Natural killer cell (primary cell): ENCODE measurements around the gene CREB1. TPM values are rescaled to one million over a fixed set of nuclear protein-coding genes. Genes with fewer than 3 reads are reported as not detected.

Source experiments
- ATAC-seq, 3 donors: fragments of 150-1000 bp in 2 of 3; fragments of 200-7000 bp in 1 of 3; cut with Tn5 transposase; 1 replicate in 1 of 3; 2 replicates in 2 of 3; pipeline ENCODE4 v1.10.0; 2021; ENCODE audit warnings: mild to moderate bottlenecking in 2 of 3, moderate library complexity in 2 of 3
- DNase-seq, 2 donors: peaks; one replicate each; pipeline versions ENCODE4 v3.0.0 to v3.0.0-alpha.2; 2013 to 2021; ENCODE audit warnings: mixed read lengths in 1 of 2
- H3K27ac ChIP-seq: one replicate; pipeline ENCODE4 v1.5.1; 2013; ENCODE audit warnings: mild to moderate bottlenecking, low read length
- H3K27me3 ChIP-seq: one replicate; pipeline ENCODE4 v1.6.1; 2013; ENCODE audit warnings: low read length; ENCODE audit not compliant: control insufficient read depth, insufficient read depth
- H3K36me3 ChIP-seq: one replicate; pipeline ENCODE4 v1.6.1; 2013; ENCODE audit warnings: low read length; ENCODE audit not compliant: control insufficient read depth, insufficient read depth
- H3K4me1 ChIP-seq: one replicate; pipeline ENCODE4 v1.6.1; 2013; ENCODE audit warnings: low read length; ENCODE audit not compliant: control insufficient read depth, insufficient read depth
- H3K4me3 ChIP-seq: one replicate; pipeline ENCODE4 v1.5.1; 2013; ENCODE audit warnings: low read length
- H3K9me3 ChIP-seq: one replicate; pipeline ENCODE4 v1.6.1; 2013; ENCODE audit warnings: low read length; ENCODE audit not compliant: control insufficient read depth, insufficient read depth
- H3K27ac Mint-ChIP-seq, 2 donors: one replicate each; pipeline ENCODE4 v1.8.0; 2022; ENCODE audit warnings: mild to moderate bottlenecking in 2 of 2, mixed read lengths in 2 of 2, moderate library complexity in 1 of 2
- H3K27me3 Mint-ChIP-seq, 2 donors: one replicate each; pipeline ENCODE4 v1.8.0; 2022; ENCODE audit warnings: low read depth in 2 of 2, mixed read lengths in 2 of 2
- H3K36me3 Mint-ChIP-seq: one replicate; pipeline ENCODE4 v1.8.0; 2022; ENCODE audit warnings: mixed read lengths
- H3K4me1 Mint-ChIP-seq, 2 donors: one replicate each; pipeline ENCODE4 v1.8.0; 2022; ENCODE audit warnings: mixed read lengths in 2 of 2
- H3K4me3 Mint-ChIP-seq: one replicate; pipeline ENCODE4 v1.8.0; 2022; ENCODE audit warnings: mild to moderate bottlenecking, moderate library complexity, mixed read lengths
- H3K9me3 Mint-ChIP-seq, 2 donors: one replicate each; pipeline ENCODE4 v1.8.0; 2022; ENCODE audit warnings: mixed read lengths in 2 of 2
- CTCF ChIP-seq: fragments of 200-600 bp; IDR thresholded peaks from one replicate; pipeline ENCODE4 v1.8.0; 2022; ENCODE audit warnings: antibody characterized with exemption
- whole genome bisulfite sequencing: methylation state at CpG from one replicate; pipeline ENCODE4 v1.1.7; 2013; ENCODE audit warnings: missing lambda C conversion rate; ENCODE audit not compliant: insufficient coverage; 5-methylcytosine and 5-hydroxymethylcytosine counted together
- intact Hi-C: fragments of 100-400 bp; cut with micrococcal nuclease; formaldehyde crosslinking; loops from one replicate; pipeline ENCODE4 v1.14.2; 2022
- total RNA-seq, 4 donors: library from RNA; stranded (reverse); fragments of 120-200 nt in 1 of 4; gene quantifications; one replicate each; pipeline versions ENCODE4 v1.2.3 to v1.2.4, GENCODE V29; 2013 to 2022

CREB1 gene
- total RNA-seq, 3 donors from 2014 or later (not counting 1 experiment from before 2014, with no cell fraction given), result 88.1 to 107 (median 106) TPM

GRCh38 chr2:207499114-207499513, 30.6 kb upstream of the CREB1 start:
- ATAC-seq (peak in 1 of 3 donors; percentile 8), DNase-seq (no peak)
- no peaks in the 10 kb centered on the region for H3K27me3 ChIP-seq
- no peak overlapping the region for H3K4me3 ChIP-seq
- WGBS, result no CpG with 5 or more reads among the region's 1 CpG
- no peaks in the 10 kb centered on the region for H3K36me3 ChIP-seq
- Mint-ChIP-seq H3K9me3 (no peaks in the 10 kb centered on the region), H3K27me3 (peaks cover 11 to 25% of the 10 kb centered on the region in 2 donors), H3K27ac (peak overlapping the region in 1 of 2 donors; percentile 9), H3K4me1 (peaks cover 42 to 47% of the 10 kb centered on the region in 2 donors), H3K4me3 (peak overlapping the region; percentile 32), H3K36me3 (no peaks in the 10 kb centered on the region)
- TF ChIP-seq CTCF, result no peak
- intact Hi-C loops, result no loop called here
- H3K4me1 ChIP-seq, result peaks cover 44% of the 10 kb centered on the region
- H3K9me3 ChIP-seq, result no peaks in the 10 kb centered on the region
- no peak overlapping the region for H3K27ac ChIP-seq

GRCh38 chr2:207501802-207502576, 27.8 kb upstream of the CREB1 start:
- H3K4me3 Mint-ChIP-seq, result peak overlapping the region; percentile 3
- intact Hi-C loops, result no loop called here

GRCh38 chr2:207502577-207503198, 27.1 kb upstream of the CREB1 start:
- TF ChIP-seq CTCF, result no peak
- ATAC-seq (no peak), DNase-seq (no peak)
- H3K36me3 ChIP-seq, result no peaks in the 10 kb centered on the region
- Mint-ChIP-seq H3K4me3 (no peak overlapping the region), H3K9me3 (no peaks in the 10 kb centered on the region), H3K36me3 (no peaks in the 10 kb centered on the region), H3K27ac (peak overlapping the region in 1 of 2 donors; percentile 33), H3K4me1 (peaks cover 66 to 75% of the 10 kb centered on the region in 2 donors), H3K27me3 (peaks cover 11 to 25% of the 10 kb centered on the region in 2 donors)
- H3K9me3 ChIP-seq, result no peaks in the 10 kb centered on the region
- WGBS, result 59% methylated on average over 4 of the region's 4 CpGs
- no peaks in the 10 kb centered on the region for H3K27me3 ChIP-seq
- no peak overlapping the region for H3K4me3 ChIP-seq
- intact Hi-C loops, result no loop called here
- H3K27ac ChIP-seq, result peak overlapping the region; percentile 64
- H3K4me1 ChIP-seq, result peaks cover 60% of the 10 kb centered on the region

More at GRCh38 chr2:207501802-207502576, 27.8 kb upstream of the CREB1 start:
- no peaks in the 10 kb centered on the region for H3K9me3 Mint-ChIP-seq
- peak overlapping the region; percentile 64 for H3K27ac ChIP-seq
- no peaks in the 10 kb centered on the region for H3K27me3 ChIP-seq
- no peaks in the 10 kb centered on the region for H3K9me3 ChIP-seq
- no peak for TF ChIP-seq CTCF
- H3K4me3 ChIP-seq, result no peak overlapping the region
- H3K27ac Mint-ChIP-seq, result peak overlapping the region; percentile 16 to 33
- DNase-seq (no peak), ATAC-seq (peak; percentile 21 to 59 (median 29))
- no peaks in the 10 kb centered on the region for H3K36me3 Mint-ChIP-seq
- peaks cover 66 to 75% of the 10 kb centered on the region in 2 donors for H3K4me1 Mint-ChIP-seq
- H3K27me3 Mint-ChIP-seq, result peaks cover 11 to 25% of the 10 kb centered on the region in 2 donors
- peaks cover 60% of the 10 kb centered on the region for H3K4me1 ChIP-seq
- no peaks in the 10 kb centered on the region for H3K36me3 ChIP-seq
- 66% methylated on average over 6 of the region's 7 CpGs for WGBS
